Panc1 (cell line): Measurements from ENCODE around the gene TAF15. TPM values are rescaled to one million over a fixed set of nuclear protein-coding genes. Genes with fewer than 3 reads are reported as not detected.

Source experiments
- ATAC-seq: fragments of 200-7000 bp; cut with Tn5 transposase; 2 replicates; pipeline ENCODE4 v1.9.1; 2020; ENCODE audit warnings: mild to moderate bottlenecking, moderate library complexity
- BruUV-seq: library from RNA; stranded (reverse); fragments of 400-500 nt; replicated peaks from 2 replicates; lab custom pipeline; 2021; lab: Mats Ljungman, UMichigan
- CTCF ChIA-PET: fragments of 300-600 bp; sonication (Branson Sonifier 250); formaldehyde crosslinking; loops from one replicate; lab custom pipeline; 2022; ENCODE audit warnings: antibody characterized with exemption; lab: Charles Lee
- POLR2A ChIA-PET: fragments of 300-600 bp; sonication (Branson Sonifier 250); formaldehyde crosslinking; loops from one replicate; lab custom pipeline; 2022; ENCODE audit warnings: antibody characterized with exemption; lab: Charles Lee
- DNase-seq: peaks from one replicate; pipeline ENCODE4 v3.0.0-alpha.2; 2010; ENCODE audit warnings: low read depth, low spot score
- H3K27ac ChIP-seq: 2 replicates; pipeline ENCODE4 v1.5.1; 2011; ENCODE audit warnings: mild to moderate bottlenecking, low read length, inconsistent platforms
- H3K27me3 ChIP-seq: fragments of 200-500 bp; sonication (Bioruptor generic); 2 replicates; pipeline ENCODE4 v1.6.0; 2014; ENCODE audit warnings: low read length, inconsistent platforms; ENCODE audit not compliant: control insufficient read depth, insufficient read depth
- H3K36me3 ChIP-seq: fragments of 200-500 bp; sonication (Bioruptor generic); 2 replicates; pipeline ENCODE4 v1.5.1; 2014; ENCODE audit warnings: inconsistent platforms, mild to moderate bottlenecking, low read length, moderate library complexity; ENCODE audit not compliant: control insufficient read depth, insufficient read depth
- H3K4me1 ChIP-seq: 2 replicates; pipeline ENCODE4 v1.5.1; 2011; ENCODE audit warnings: inconsistent platforms, mild to moderate bottlenecking, low read length, moderate library complexity; ENCODE audit not compliant: control insufficient read depth, insufficient read depth
- H3K4me3 ChIP-seq, 2 experiments: 2 replicates each; pipeline ENCODE4 v1.5.1; 2011 to 2012; ENCODE audit warnings: low read depth in 2 of 2, low read length in 2 of 2, mild to moderate bottlenecking in 2 of 2, inconsistent platforms in 1 of 2, moderate library complexity in 1 of 2
- H3K9me3 ChIP-seq: fragments of 200-500 bp; sonication (Bioruptor generic); 2 replicates; pipeline ENCODE4 v1.5.1; 2014; ENCODE audit warnings: low read depth, mild to moderate bottlenecking, inconsistent platforms, low read length, moderate library complexity; ENCODE audit not compliant: control insufficient read depth, insufficient read depth
- CTCF ChIP-seq: fragments of 450-650 bp; IDR thresholded peaks from 2 replicates; pipeline ENCODE4 v1.5.1; 2017; ENCODE audit warnings: mild to moderate bottlenecking
- POLR2AphosphoS5 ChIP-seq: IDR thresholded peaks from 2 replicates; pipeline ENCODE4 v1.6.1; 2012; ENCODE audit warnings: mild to moderate bottlenecking, low read depth, low read length, moderate library complexity
- REST ChIP-seq, 2 experiments: IDR thresholded peaks; 2 replicates each; pipeline ENCODE4 v1.6.1; 2011 to 2012; ENCODE audit warnings: low read depth in 2 of 2, control low read depth in 1 of 2, low read length in 1 of 2, mild to moderate bottlenecking in 1 of 2, moderate library complexity in 1 of 2; ENCODE audit not compliant: insufficient read depth in 1 of 2
- SIN3A ChIP-seq: IDR thresholded peaks from 2 replicates; pipeline ENCODE4 v1.6.1; 2012; ENCODE audit warnings: low read depth, mild to moderate bottlenecking, low read length, moderate library complexity, borderline replicate concordance; ENCODE audit not compliant: insufficient read depth
- TCF7L2 ChIP-seq: IDR thresholded peaks from 2 replicates; pipeline ENCODE4 v1.6.1; 2011; ENCODE audit warnings: mild to moderate bottlenecking, low read depth, low read length, inconsistent platforms
- in situ Hi-C: cut with HindIII; loops from 2 replicates; pipeline ENCODE4 v1.10.0; 2016; ENCODE audit warnings: low sequenced_read_pairs, low pct_unique_long_range_greater_than_20kb
- intact Hi-C: fragments of 100-400 bp; cut with micrococcal nuclease; formaldehyde crosslinking; loops from one replicate; pipeline ENCODE4 v1.10.0; 2022; ENCODE audit not compliant: unreplicated experiment
- total RNA-seq: library from RNA; stranded (reverse); gene quantifications from one replicate; pipeline ENCODE4 v1.2.1, GENCODE V29; 2021; ENCODE audit not compliant: unreplicated experiment

The TAF15 gene
- total RNA-seq, 1 experiment from 2014 or later = 249 TPM

DNA sequence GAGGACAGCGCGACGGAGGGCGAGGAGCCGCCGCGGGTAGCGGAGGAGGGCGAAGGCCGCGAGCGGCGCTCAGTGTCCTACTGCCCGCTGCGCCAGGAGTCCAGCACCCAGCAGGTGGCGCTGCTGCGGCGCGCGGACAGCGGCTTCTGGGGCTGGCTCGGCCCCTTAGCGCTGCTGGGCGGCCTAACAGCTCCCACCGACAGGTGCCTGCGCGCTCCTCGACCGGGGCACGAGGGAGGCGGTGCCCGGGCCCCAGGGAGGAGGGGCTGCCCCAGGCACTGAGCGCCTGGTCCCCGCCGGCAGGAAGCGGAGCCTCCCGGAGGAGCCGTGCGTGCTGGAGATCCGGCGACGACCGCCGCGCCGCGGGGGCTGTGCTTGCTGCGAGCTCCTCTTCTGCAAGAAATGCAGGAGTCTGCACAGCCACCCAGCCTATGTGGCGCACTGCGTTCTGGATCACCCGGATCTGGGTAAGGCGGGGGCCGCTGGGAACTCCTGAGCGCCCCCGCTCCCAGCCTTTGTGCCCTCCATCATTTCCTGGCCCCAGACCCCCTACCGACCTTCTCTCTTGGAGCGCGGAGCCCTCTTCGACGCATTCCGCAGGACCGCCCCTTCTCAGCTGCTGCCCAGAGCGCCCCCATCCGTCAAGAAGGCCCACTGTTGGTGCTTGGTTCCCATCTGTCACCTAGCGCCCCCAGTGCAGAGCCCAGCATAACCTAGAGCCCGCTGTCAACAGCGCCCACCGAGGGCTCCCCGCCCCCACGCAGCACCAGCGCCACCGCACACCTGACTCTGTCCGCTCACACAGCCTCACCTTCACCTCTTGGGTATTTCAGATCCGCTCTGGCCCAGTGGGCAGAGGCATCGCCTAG is 44.9 kb upstream of the TAF15 start:
- peaks cover 3% of the 10 kb centered on the region; the same call in 1 of the 2 replicates for H3K27me3 ChIP-seq
- no peaks in the 10 kb centered on the region for H3K9me3 ChIP-seq
- H3K4me1 ChIP-seq = peaks cover 4% of the 10 kb centered on the region; the same call in 1 of the 2 replicates
- ATAC-seq (peak; percentile 98), DNase-seq (peak; percentile 43)
- in situ Hi-C loops = no loop called here
- peak overlapping the region; percentile 46 to 64 for H3K4me3 ChIP-seq
- CTCF ChIA-PET = interaction anchor here (0.6 to 3.2 kb wide), 14 partner anchors 10 to 244 kb away, joined by 3 to 37 read pairs (median 5); partner anchors contain the start of gene TAF15
- no TSS peak for BruUV-seq
- no peak overlapping the region for H3K27ac ChIP-seq
- POLR2A ChIA-PET = interaction anchor here (0.5 to 0.8 kb wide), 3 partner anchors 44 to 157 kb away, joined by 3 to 4 read pairs (median 3); partner anchors contain the start of gene TAF15
- TF ChIP-seq TCF7L2 (no peak), SIN3A (peak; percentile 37; the same call in 1 of the 2 replicates), CTCF (peak; percentile 97), POLR2AphosphoS5 (no peak; the same call in 1 of the 2 replicates), REST (IDR thresholded peaks at IDR 0.05; ENCODE audit: insufficient read depth in 1 of 2, low read depth in 2 of 2, low read length in 1 of 2) (peak in 1 of 2 experiments; percentile 73; a peak in 1 of 4 replicates)
- no peaks in the 10 kb centered on the region for H3K36me3 ChIP-seq
- intact Hi-C loops = no loop called here

DNA sequence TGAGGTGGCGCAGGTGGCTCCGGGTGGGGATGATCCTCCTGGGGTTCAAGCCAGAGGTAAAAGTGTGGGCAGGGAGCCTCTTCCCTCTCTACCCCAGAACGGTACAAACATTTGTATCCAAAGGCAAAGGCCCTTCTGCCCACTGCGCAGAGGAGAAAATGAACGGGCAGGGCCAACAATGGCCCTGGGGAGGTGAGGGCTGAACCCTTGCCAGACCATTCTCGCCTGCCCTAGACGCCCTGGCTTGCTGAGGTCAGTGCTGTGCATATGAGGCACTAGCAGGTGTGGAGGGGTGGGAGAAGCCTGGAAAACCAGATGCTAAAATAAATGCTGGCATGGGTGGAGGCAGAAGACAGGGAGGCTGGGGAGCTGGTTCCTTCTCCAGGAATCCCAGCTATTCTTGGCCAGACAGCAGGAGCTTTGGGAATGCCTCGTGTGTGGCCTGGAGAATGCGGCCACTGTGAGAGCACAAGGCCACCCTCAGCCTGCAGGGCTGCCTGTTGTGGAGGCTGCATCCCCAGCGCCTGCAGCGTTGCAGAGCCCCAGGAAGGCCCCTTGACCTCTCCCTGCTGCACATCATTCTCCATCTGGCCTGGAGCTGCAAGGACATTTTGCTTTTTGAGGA is 44.1 kb upstream of the TAF15 start:
- Histone ChIP-seq H3K36me3 (no peaks in the 10 kb centered on the region), H3K9me3 (no peaks in the 10 kb centered on the region), H3K4me3 (no peak overlapping the region), H3K27ac (no peak overlapping the region), H3K4me1 (peaks cover 4% of the 10 kb centered on the region; the same call in 1 of the 2 replicates), H3K27me3 (peaks cover 3% of the 10 kb centered on the region; the same call in 1 of the 2 replicates)
- no TSS peak for BruUV-seq
- no peak for DNase-seq
- ChIA-PET CTCF (interaction anchor here (1.1 to 3.2 kb wide), 5 partner anchors 17 to 43 kb away, joined by 3 to 35 read pairs (median 7); partner anchors contain the start of gene TAF15), POLR2A (no interaction called here)
- ATAC-seq = no peak
- TF ChIP-seq REST (IDR thresholded peaks at IDR 0.05; ENCODE audit: insufficient read depth in 1 of 2, low read depth in 2 of 2, low read length in 1 of 2) = no peak
- TF ChIP-seq SIN3A = no peak
- no peak for TF ChIP-seq POLR2AphosphoS5
- TF ChIP-seq CTCF = no peak
- TF ChIP-seq TCF7L2 = no peak
- in situ Hi-C loops = no loop called here
- intact Hi-C loops = no loop called here
